Measurements from ENCODE around the gene HOGA1.

Gene HOGA1

DNA sequence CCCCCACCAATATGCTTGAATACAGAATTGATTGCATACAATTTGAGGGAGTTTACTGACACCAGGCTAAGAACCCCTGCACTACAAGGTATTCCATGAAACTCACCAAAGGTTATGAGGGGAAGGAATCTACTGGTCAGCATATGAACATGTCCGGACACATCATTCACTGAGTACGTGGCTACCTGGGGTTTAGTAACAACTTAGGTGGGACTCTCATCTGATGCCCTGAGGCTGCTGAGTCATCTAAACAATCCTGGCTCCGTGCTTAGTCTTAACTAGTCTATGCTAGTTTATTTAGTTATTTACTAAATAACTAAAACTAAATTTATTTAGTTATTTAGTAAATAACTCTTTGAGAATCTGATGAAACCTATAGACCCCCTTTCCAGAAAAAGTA, 67.6 kb downstream of the HOGA1 start:
- FAIRE-seq, result no peak

- FAIRE-seq, result no peak
Observed at GRCh38 chr10:97656777-97657176, 72.6 kb downstream of the HOGA1 start.

GRCh38 chr10:97659589-97659988, 75.4 kb downstream of the HOGA1 start:
- FAIRE-seq, result no peak

Measured in islet of Langerhans (tissue), 1 donor.